Loucy (cell line): ENCODE data around the gene ZNF500.

Experiments used
- EZH2phosphoT487 ChIP-seq: fragments of 200-600 bp; IDR thresholded peaks from 2 replicates; pipeline ENCODE4 v1.6.1; 2018; ENCODE audit warnings: antibody characterized with exemption, mild to moderate bottlenecking, moderate library complexity, borderline replicate concordance
- TF ChIP-seq, protein P1 (sequence below): fragments of 200-600 bp; sonication (generic); conservative IDR thresholded peaks from 2 replicates; pipeline ENCODE4 v1.5.1; 2014; ENCODE audit warnings: mild to moderate bottlenecking, antibody characterized with exemption, low read length

DNA sequence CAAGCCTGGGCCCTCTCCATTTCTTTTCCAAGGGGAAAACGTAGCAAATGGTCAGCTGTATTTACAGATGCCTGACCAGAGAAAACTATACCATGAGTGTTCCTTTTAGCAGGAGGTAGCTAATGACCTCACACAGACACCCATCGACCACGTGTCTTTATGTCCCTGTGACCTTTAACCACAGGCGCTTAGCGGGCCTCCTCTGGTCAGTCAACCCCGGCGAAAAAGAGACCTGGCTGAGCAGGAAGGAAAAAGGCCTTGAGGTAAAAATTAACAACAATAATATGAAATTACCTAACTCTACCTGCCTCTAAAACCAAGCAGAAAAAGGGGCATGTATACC, 64.5 kb downstream of the ZNF500 start:
- TF ChIP-seq, protein P1, sequence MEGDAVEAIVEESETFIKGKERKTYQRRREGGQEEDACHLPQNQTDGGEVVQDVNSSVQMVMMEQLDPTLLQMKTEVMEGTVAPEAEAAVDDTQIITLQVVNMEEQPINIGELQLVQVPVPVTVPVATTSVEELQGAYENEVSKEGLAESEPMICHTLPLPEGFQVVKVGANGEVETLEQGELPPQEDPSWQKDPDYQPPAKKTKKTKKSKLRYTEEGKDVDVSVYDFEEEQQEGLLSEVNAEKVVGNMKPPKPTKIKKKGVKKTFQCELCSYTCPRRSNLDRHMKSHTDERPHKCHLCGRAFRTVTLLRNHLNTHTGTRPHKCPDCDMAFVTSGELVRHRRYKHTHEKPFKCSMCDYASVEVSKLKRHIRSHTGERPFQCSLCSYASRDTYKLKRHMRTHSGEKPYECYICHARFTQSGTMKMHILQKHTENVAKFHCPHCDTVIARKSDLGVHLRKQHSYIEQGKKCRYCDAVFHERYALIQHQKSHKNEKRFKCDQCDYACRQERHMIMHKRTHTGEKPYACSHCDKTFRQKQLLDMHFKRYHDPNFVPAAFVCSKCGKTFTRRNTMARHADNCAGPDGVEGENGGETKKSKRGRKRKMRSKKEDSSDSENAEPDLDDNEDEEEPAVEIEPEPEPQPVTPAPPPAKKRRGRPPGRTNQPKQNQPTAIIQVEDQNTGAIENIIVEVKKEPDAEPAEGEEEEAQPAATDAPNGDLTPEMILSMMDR: no peak
- no peak for TF ChIP-seq EZH2phosphoT487
